OCI-LY3 (cell line): ENCODE results near the gene CPT1C.

Source experiments
- EZH2phosphoT487 ChIP-seq: fragments of 200-600 bp; shearing (Covaris generic); IDR thresholded peaks from 2 replicates; pipeline ENCODE4 v1.6.1; 2018; ENCODE audit warnings: antibody characterized with exemption, mixed run types, low read depth
- TF ChIP-seq, protein P1 (sequence below): fragments of 200-600, 300-600 bp; sonication (generic); IDR thresholded peaks from 2 replicates; pipeline ENCODE4 v1.5.1; 2014; ENCODE audit warnings: antibody characterized with exemption, low read length, low read depth

DNA sequence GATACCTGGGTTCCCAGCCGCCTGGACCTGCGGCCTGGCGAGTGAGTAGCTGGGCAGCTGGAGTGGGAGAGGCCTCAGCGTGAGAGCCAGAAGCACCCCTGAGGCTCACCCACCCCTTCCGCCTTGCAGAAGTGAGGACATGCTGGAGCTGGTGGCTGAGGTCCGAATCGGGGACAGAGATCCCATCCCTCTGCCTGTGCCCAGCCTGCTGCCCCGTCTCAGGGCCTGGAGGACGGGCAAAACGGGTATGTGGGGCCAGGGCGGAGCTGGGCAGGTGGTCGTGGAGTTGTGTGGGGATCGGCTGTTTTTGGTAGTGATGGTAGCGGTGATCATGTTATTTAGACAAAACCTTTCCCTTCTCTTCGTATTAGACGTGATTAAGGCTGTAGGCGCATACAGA is 44.3 kb upstream of the CPT1C start:
- TF ChIP-seq, protein P1, sequence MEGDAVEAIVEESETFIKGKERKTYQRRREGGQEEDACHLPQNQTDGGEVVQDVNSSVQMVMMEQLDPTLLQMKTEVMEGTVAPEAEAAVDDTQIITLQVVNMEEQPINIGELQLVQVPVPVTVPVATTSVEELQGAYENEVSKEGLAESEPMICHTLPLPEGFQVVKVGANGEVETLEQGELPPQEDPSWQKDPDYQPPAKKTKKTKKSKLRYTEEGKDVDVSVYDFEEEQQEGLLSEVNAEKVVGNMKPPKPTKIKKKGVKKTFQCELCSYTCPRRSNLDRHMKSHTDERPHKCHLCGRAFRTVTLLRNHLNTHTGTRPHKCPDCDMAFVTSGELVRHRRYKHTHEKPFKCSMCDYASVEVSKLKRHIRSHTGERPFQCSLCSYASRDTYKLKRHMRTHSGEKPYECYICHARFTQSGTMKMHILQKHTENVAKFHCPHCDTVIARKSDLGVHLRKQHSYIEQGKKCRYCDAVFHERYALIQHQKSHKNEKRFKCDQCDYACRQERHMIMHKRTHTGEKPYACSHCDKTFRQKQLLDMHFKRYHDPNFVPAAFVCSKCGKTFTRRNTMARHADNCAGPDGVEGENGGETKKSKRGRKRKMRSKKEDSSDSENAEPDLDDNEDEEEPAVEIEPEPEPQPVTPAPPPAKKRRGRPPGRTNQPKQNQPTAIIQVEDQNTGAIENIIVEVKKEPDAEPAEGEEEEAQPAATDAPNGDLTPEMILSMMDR, result no peak
- no peak for TF ChIP-seq EZH2phosphoT487
